Femur (tissue), 1 donor: ENCODE results near the gene DHRS12.
A peak's percentile ranks its signal among the peaks of the same experiment; 100 is the strongest.

Experiments
- DNase-seq: peaks from one replicate; pipeline ENCODE4 v3.0.0-alpha.2; 2017

The DHRS12 gene

GRCh38 chr13:51780099-51780498, 23.9 kb downstream of the DHRS12 start:
- no peak for DNase-seq

GRCh38 chr13:51778392-51778791, 25.6 kb downstream of the DHRS12 start:
- no peak for DNase-seq

GRCh38 chr13:51777921-51778320, 26.0 kb downstream of the DHRS12 start:
- no peak for DNase-seq

DNA sequence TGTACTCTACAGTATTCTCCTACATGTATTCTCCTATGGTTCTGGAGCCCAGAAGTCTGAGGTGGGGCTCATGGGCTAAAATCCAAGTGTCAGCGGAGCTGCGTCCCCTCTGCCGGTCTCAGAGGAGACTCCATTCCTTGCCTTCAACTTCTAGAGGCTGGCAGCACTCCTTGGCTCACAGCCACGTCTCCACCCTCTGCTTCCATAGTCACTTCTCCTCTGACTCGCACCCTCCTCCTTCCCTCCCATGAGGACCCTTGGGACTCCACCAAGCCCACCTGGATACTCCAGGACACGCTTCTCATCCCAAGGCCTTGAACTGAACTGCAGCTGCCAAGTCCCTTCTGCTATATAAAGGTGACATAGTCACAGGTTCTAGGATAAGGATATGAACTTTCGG, 27.8 kb downstream of the DHRS12 start:
- DNase-seq = no peak

- DNase-seq = no peak
Measured at GRCh38 chr13:51773515-51773914, 30.4 kb downstream of the DHRS12 start.

GRCh38 chr13:51772781-51773180, 31.2 kb downstream of the DHRS12 start:
- no peak for DNase-seq

- DNase-seq = no peak
Measured at GRCh38 chr13:51772105-51772455, 31.9 kb downstream of the DHRS12 start.

GRCh38 chr13:51771418-51772104, 32.4 kb downstream of the DHRS12 start:
- DNase-seq = no peak

GRCh38 chr13:51770681-51771417, 33.1 kb downstream of the DHRS12 start:
- DNase-seq = no peak

GRCh38 chr13:51770160-51770559, 33.8 kb downstream of the DHRS12 start:
- DNase-seq = no peak

DNA sequence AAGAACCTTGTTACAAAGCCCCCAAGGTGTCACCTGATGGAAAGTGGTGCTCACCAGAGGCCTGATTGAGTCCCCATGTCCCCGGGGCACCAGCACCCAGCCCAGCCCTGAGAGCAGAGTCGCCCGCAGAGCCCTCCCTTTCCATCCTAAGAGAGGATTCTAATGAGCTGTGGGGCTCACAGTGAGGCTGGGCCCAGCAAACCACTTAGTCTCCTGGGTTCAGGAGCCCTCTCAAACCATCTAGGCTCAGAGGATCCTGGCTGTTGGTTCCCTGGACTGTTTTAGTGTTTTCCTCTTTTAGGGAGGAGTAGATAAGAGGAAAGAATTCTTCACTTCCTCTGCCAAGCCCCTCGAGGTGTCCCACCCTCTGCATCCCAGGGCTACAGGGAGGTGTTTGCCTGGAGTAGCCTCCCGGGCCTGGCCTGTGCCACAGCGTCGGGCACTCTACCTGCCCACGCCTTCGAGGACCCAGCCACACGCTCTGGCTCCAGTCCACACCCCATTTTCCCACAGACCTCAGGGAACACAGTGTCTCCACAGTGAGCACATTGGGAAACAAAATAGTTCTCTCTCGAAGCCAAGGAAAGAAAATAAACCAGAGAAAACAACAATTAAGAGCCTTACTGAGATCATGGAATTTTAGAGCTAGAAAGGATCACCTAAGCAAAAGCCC, 34.4 kb downstream of the DHRS12 start:
- no peak for DNase-seq

DNA sequence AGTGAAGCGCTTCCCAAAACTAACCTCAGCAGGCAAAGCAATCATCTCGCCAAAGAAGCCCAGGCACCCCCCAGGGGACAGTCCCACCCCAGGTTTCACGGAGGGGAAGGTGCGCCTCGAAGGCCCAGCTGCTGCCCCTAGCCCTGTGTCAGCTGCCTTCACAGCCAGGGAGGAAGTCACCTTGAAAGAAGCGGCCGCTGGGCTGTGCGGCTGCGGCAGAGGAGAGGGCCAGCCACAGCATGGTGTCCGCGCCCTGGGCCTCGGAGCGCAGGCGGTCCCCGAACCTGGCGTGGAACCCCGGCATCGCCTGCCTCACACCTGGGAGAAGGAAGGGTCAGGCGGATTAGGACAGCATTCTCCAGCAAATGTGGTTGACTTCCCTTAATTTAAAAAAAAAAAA, 35.0 kb downstream of the DHRS12 start:
- DNase-seq = no peak

GRCh38 chr13:51768378-51768921, 35.5 kb downstream of the DHRS12 start:
- no peak for DNase-seq

GRCh38 chr13:51767100-51767499, 36.9 kb downstream of the DHRS12 start:
- no peak for DNase-seq

GRCh38 chr13:51765142-51765515, 38.8 kb downstream of the DHRS12 start:
- no peak for DNase-seq

DNA sequence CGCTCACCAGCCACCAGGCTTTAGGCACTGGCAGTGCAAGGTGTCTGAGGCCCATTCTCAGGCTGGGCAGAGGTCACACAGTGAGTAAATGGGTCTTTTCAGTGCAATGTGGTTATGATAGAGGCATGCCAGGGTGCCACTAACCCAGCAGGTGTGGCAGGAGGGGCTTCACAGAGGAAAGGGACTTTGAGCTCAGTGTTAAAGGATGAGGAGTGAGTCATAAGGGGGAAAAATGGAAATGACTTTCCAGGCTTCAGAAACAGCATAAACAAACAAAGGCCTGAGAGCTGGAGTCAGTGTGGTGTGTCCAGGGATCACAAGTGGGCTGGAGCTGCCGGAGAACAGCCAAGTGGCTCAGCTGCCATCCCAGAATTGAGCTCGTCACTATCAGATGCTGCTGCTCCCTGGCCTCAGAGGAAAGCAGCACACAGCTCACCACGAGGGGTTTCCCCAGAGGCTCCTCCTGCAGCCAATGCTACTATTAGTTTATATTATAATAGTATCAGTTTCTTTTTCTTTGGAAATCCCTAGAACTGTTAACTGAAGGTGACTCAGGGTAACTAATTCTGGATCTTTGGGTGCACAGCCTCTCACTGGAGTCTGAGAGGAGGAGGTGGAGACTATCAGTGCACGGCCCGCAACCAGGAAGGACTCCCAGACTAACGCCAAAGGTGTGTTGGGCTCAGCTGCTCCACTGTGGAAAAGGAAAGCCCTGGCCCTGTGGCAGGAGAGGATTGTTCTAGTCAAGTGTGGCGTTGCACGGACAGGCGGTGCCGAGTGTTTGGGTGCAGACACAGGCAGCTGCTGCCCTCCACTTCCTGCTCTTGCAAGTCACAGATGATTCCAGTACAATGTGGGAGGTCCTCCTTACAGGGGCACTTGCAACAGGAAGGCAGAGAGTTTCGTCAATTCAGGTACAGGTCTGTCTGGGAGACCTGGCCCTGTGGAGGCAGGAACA, 39.5 kb downstream of the DHRS12 start:
- peak; percentile 55 for DNase-seq

DNA sequence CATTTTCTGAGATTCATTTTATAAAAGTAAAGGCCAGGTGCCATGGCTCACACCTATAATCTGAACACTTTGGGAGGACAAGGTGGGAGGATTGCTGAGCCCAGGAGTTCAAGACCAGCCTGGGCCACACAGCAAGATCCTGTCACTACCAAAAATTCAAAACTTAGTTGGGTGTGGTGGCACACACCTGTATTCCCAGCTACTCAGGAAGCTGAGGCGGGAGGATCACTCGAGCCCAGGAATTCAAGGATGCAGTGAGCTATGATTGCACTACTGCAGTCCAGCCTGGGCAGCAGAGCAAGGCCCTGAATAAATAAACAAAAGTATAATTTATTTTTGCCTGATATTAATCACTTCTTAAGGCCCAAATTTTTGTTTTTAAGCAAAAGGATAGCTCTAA, 40.5 kb downstream of the DHRS12 start:
- no peak for DNase-seq

DNA sequence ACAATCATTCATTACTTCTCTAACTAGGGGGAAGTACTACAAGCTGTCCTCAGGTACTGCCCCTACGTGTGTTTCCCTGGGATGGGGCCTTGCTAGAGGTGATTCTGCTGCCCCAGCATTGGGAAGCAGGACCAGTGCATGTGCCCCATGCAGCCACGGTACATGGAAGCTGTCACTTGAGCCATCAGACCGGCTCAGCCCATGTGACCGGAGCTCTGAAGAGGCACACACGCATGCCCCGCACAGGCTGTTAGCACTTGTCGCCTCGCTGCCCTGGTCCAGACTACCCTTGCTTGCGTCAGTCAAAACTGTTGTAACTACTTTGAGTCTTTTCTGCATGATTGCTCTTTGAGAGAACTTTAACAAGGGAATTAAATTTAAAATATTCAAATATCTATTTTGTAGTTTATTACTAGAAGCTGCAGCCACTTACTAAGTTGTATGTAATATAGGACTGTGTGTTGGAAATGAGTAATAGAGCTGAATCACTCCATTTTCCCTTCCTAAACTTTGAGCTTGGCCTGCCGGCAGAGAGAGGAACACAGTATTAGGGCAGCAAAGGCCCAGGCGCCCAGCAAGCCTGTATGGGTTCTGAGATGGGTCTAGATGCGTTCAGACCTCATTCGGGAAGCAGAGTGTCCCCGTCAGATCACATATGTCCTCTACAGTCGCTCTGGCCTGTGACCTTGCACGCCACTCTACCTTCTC, 42.2 kb downstream of the DHRS12 start:
- no peak for DNase-seq

DNA sequence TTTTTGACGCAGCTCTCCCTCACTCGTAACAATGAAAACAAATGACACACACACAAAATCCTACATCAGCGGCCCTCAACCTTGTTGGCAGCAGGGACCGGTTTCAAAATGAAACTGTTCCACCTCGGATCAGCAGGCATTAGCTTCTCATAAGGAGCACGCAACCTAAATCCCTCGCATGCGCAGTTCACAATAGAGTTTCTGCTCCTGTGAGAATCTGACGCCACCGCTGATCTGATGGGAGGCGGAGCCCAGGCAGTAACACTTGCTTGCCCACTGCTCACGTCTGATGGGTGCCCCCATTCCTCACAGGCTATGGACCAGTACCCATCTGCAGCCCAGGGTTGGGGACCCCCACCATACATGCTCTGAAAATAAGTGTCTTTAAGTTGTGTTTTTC, 43.4 kb downstream of the DHRS12 start:
- DNase-seq = peak; percentile 74

GRCh38 chr13:51759240-51759639, 44.7 kb downstream of the DHRS12 start:
- DNase-seq = no peak

DNA sequence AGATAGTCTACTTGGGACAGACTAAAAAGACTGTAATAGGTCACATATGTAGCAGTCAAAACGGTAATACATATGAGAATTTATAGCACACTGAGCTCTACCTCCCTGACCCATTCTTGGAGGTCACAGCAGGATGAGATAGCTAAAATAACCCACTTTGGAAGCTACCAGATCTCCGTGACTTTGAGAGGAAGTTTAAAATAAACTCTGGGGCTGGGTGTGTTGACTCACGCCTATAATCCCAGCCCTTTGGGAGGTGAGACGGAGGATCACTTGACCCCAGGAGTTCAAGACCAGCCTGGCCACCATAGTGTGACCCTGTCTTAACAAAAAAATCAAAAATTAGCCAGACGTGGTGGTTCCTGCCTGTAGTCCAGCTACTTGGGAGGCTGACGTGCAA, 45.3 kb downstream of the DHRS12 start:
- no peak for DNase-seq

- no peak for DNase-seq
Measured at GRCh38 chr13:51756651-51757050, 47.3 kb downstream of the DHRS12 start.
